Gastroesophageal sphincter (tissue), 4 donors: ENCODE data around the gene ACTC1. TPM values are rescaled to one million over a fixed set of nuclear protein-coding genes. Genes with fewer than 3 reads are reported as not detected.

ENCODE experiments used
- ATAC-seq: fragments of 150-250 bp; one replicate; pipeline ENCODE4 v1.9.1; 2016; ENCODE audit warnings: mild to moderate bottlenecking, moderate library complexity
- H3K27ac ChIP-seq, 4 donors: fragments of 200-600 bp; sonication (generic) in 3 of 4; 1 replicate in 3 of 4; 2 replicates in 1 of 4; pipeline ENCODE4 v1.5.1; 2016 to 2019
- H3K27me3 ChIP-seq: fragments of 200-600 bp; sonication (generic); one replicate; pipeline ENCODE4 v1.5.1; 2019
- H3K36me3 ChIP-seq, 2 donors: fragments of 200-600 bp; sonication (generic); one replicate each; pipeline ENCODE4 v1.5.1; 2019; ENCODE audit warnings: control low read depth in 1 of 2
- H3K4me1 ChIP-seq, 3 donors: fragments of 200-600 bp; sonication (generic); 1 replicate in 2 of 3; 2 replicates in 1 of 3; pipeline ENCODE4 v1.5.1; 2016 to 2019; ENCODE audit warnings: control low read depth in 2 of 3
- H3K4me3 ChIP-seq, 2 donors: fragments of 200-600 bp; sonication (generic); one replicate each; pipeline ENCODE4 v1.5.1; 2019; ENCODE audit warnings: mild to moderate bottlenecking in 1 of 2, moderate library complexity in 1 of 2
- H3K9me3 ChIP-seq, 3 donors: fragments of 200-600 bp; sonication (generic); one replicate each; pipeline ENCODE4 v1.5.1; 2017 to 2019; ENCODE audit warnings: control low read depth in 2 of 3
- CTCF ChIP-seq, 4 experiments: fragments of 200-600 bp in 2 of 4; fragments of 450-650 bp in 2 of 4; sonication (generic) in 1 of 4; IDR thresholded peaks; one replicate each; pipeline ENCODE4 v1.5.1; 2017 to 2019; ENCODE audit warnings: antibody characterized with exemption in 4 of 4, mild to moderate bottlenecking in 2 of 4, moderate library complexity in 2 of 4
- EP300 ChIP-seq: sonication (generic); formaldehyde crosslinking; IDR thresholded peaks from one replicate; pipeline ENCODE4 v1.6.1; 2017; ENCODE audit warnings: antibody characterized with exemption, mild to moderate bottlenecking
- POLR2A ChIP-seq, 2 donors: fragments of 450-650 bp; IDR thresholded peaks; one replicate each; pipeline ENCODE4 v1.6.1; 2017; ENCODE audit warnings: antibody characterized with exemption in 2 of 2, mild to moderate bottlenecking in 2 of 2, moderate library complexity in 1 of 2
- POLR2AphosphoS5 ChIP-seq: sonication (generic); formaldehyde crosslinking; IDR thresholded peaks from one replicate; pipeline ENCODE4 v1.6.1; 2017; ENCODE audit warnings: antibody characterized with exemption
- WGBS, 2 donors: methylation state at CpG; one replicate each; pipeline ENCODE4 v1.1.5; 2018; ENCODE audit warnings: low coverage in 1 of 2; 5-methylcytosine and 5-hydroxymethylcytosine counted together
- total RNA-seq, 4 donors: library from RNA; depleted of rRNA; stranded (reverse); fragments of >200 nt; gene quantifications; one replicate each; pipeline ENCODE4 v1.1.0, GENCODE V29; 2016

Gene ACTC1
- total RNA-seq, 4 donors from 2014 or later: 6.6 to 24.2 (median 8.9) TPM

GRCh38 chr15:34783991-34784390 lies 11.4 kb downstream of the ACTC1 start:
- TF ChIP-seq POLR2AphosphoS5 (no peak), POLR2A (IDR thresholded peaks at IDR 0.05) (no peak), EP300 (no peak), CTCF (IDR thresholded peaks at IDR 0.05) (no peak)
- H3K27me3 ChIP-seq: no peaks in the 10 kb centered on the region
- no peaks in the 10 kb centered on the region for H3K36me3 ChIP-seq
- H3K4me3 ChIP-seq: no peak overlapping the region
- no peak overlapping the region for H3K27ac ChIP-seq
- ATAC-seq: no peak
- no peaks in the 10 kb centered on the region for H3K4me1 ChIP-seq
- no peaks in the 10 kb centered on the region for H3K9me3 ChIP-seq

GRCh38 chr15:34783431-34783830 lies 11.9 kb downstream of the ACTC1 start:
- ATAC-seq: no peak
- Histone ChIP-seq H3K4me3 (no peak overlapping the region), H3K4me1 (no peaks in the 10 kb centered on the region), H3K27me3 (no peaks in the 10 kb centered on the region), H3K9me3 (no peaks in the 10 kb centered on the region), H3K36me3 (no peaks in the 10 kb centered on the region), H3K27ac (no peak overlapping the region)
- TF ChIP-seq CTCF (IDR thresholded peaks at IDR 0.05) (no peak), POLR2A (IDR thresholded peaks at IDR 0.05) (no peak), EP300 (no peak), POLR2AphosphoS5 (no peak)
- WGBS, 2 donors: 96 to 100% methylated on average over 1 to 2 of the region's 2 CpGs

GRCh38 chr15:34782901-34783300 lies 12.4 kb downstream of the ACTC1 start:
- no peak overlapping the region for H3K4me3 ChIP-seq
- no peak overlapping the region for H3K27ac ChIP-seq
- H3K4me1 ChIP-seq: no peaks in the 10 kb centered on the region
- no peaks in the 10 kb centered on the region for H3K27me3 ChIP-seq
- H3K9me3 ChIP-seq: no peaks in the 10 kb centered on the region
- 73 to 87% methylated on average over 3 of the region's 3 CpGs for WGBS, 2 donors
- H3K36me3 ChIP-seq: no peaks in the 10 kb centered on the region
- TF ChIP-seq CTCF (IDR thresholded peaks at IDR 0.05) (no peak), POLR2AphosphoS5 (no peak), EP300 (no peak), POLR2A (IDR thresholded peaks at IDR 0.05) (no peak)
- ATAC-seq: no peak

GRCh38 chr15:34780725-34781124 lies 14.6 kb downstream of the ACTC1 start:
- no peak overlapping the region for H3K4me3 ChIP-seq
- no peak overlapping the region for H3K27ac ChIP-seq
- no peaks in the 10 kb centered on the region for H3K27me3 ChIP-seq
- H3K36me3 ChIP-seq: no peaks in the 10 kb centered on the region
- ATAC-seq: no peak
- no peaks in the 10 kb centered on the region for H3K4me1 ChIP-seq
- H3K9me3 ChIP-seq: no peaks in the 10 kb centered on the region
- WGBS, 2 donors: 69 to 100% methylated on average over 2 of the region's 2 CpGs
- no peak for TF ChIP-seq POLR2AphosphoS5
- no peak for TF ChIP-seq EP300
- no peak for TF ChIP-seq CTCF (IDR thresholded peaks at IDR 0.05)
- no peak for TF ChIP-seq POLR2A (IDR thresholded peaks at IDR 0.05)

- Histone ChIP-seq H3K4me1 (no peaks in the 10 kb centered on the region), H3K27me3 (no peaks in the 10 kb centered on the region), H3K4me3 (no peak overlapping the region), H3K36me3 (no peaks in the 10 kb centered on the region), H3K9me3 (no peaks in the 10 kb centered on the region), H3K27ac (no peak overlapping the region)
- TF ChIP-seq POLR2AphosphoS5: no peak
- no peak for TF ChIP-seq POLR2A (IDR thresholded peaks at IDR 0.05)
- no peak for TF ChIP-seq EP300
- no peak for TF ChIP-seq CTCF (IDR thresholded peaks at IDR 0.05)
- WGBS, 2 donors: 17% methylated on average over 1 of the region's 2 CpGs
- no peak for ATAC-seq
Measured at GRCh38 chr15:34776606-34777105, 18.7 kb downstream of the ACTC1 start.
